SKM-1 treated with dmso at 0.1 percent for 144 hours (cell line): Measurements from ENCODE around the gene GOLGA8T.
"Not testable (repeated sequence)": the region's sequence is repeated elsewhere in the genome, so short reads cannot be mapped to it uniquely, and the experiment has no call there.

Experiments
- DNase-seq: peaks from one replicate; lab custom pipeline; 2025; ENCODE audit not compliant: unreplicated experiment; lab: John Stamatoyannopoulos, UW

The GOLGA8T gene

GRCh38 chr15:30191143-30191542 is 56.3 kb downstream of the GOLGA8T start:
- not testable (repeated sequence) for DNase-seq

GRCh38 chr15:30191639-30192038 is 56.8 kb downstream of the GOLGA8T start:
- not testable (repeated sequence) for DNase-seq

- DNase-seq = not testable (repeated sequence)
Observed at GRCh38 chr15:30192119-30192745, 57.4 kb downstream of the GOLGA8T start.

GRCh38 chr15:30192892-30193291 is 58.0 kb downstream of the GOLGA8T start:
- DNase-seq = not testable (repeated sequence)
